Right hindlimb (tissue), 1 donor: Measurements from ENCODE around the gene PFDN4.

Experiments used
- DNase-seq: peaks from one replicate; pipeline ENCODE4 v3.0.0-alpha.2; 2018

The PFDN4 gene

DNA sequence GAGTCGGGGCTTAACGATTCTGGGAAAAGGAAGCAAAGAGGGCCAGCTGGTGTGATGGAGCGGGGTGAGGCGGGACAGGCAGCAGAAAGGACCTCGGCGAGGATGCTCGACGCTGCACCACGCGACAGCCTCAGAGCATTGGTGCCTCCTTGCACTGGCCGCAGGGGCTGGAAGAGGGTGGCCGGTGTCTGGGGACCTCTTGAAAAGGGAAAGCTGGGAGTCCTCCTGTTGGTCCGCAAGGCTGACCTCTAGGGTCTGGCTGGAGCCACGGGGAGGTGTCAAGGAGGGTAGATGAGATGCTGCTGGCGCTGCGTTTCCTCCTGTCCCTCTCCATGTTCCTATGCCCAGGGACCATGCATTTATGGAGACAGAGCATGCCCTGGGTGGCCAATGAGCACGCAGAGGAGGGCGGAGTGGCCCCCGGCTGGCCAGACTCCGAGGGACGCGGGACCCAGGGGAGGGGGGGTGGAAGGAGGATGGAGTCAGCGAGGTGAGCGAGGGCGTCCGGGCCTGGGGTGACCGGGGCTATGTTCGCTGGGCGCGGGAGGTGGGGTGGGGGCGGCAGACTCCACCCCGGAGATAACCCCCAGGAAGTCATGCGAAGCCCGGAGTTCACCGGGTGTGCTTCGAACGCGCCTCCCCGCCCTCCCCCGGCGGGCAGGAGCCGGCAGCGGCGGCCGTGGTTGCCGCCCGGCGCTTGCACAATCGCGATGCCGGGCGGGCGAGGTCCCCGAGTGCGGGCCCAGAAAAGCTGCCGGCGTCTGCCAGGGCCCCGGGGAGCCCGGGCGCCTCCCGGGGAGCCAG lies 34.0 kb upstream of the PFDN4 start, which contains the start of gene CYP24A1:
CYP24A1 (minus strand) TSS at position 334 of the 804 bp plus-strand sequence. CDS start 407 bp downstream, outside the sequence.
- no peak for DNase-seq

DNA sequence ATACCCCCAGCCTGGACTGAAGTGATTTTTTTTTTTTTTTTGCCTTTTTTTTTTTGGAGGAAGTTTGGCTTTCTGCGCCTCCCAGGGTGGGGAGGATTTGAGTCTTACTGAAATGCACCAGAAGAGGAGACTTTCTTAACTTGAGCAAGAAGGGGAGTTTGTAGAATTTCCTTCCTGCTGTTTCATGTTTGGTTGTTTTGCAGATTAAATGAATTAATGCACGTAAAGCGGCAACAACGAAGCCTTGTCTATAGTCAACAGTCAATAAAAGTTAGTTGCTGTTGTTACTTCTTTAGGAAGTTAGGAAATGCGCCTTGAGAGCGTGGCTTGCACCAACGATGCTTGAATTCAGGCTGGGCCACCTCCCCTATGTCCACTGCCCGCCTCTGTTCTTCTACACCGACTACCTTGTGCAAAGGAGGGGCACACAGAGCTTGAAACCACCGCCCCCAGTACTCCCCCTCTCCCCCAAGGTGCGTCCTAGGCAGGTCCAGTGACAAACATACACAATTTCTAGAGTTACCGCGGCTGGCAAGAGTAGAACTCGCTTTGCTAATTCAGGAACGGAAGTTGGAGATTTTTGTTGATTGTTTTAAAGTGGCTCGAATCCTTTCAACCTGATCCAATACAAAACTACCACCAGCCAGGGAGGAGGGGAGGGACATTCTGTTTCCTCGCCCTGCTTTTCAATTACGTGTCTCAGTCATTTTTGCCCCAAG lies 33.3 kb upstream of the PFDN4 start:
- DNase-seq: no peak

DNA sequence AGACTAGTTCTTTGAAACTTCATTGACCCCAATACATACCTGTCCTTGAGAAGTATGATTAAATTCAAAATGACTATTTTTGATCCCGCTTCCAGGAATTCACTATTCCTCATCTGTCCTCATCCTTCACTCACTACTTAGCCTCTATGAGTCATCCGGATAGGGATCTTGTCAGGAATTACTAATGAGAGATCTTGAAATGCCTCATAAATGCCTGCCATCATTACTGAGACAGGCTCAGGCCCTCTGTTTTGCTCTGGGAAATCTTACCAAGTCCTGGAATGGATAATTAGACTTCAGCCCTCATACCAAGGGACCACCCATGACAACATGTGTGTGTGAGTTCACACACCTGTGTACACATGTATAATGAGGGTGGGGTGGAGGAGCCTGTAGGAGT lies 31.3 kb upstream of the PFDN4 start:
- DNase-seq: no peak

DNA sequence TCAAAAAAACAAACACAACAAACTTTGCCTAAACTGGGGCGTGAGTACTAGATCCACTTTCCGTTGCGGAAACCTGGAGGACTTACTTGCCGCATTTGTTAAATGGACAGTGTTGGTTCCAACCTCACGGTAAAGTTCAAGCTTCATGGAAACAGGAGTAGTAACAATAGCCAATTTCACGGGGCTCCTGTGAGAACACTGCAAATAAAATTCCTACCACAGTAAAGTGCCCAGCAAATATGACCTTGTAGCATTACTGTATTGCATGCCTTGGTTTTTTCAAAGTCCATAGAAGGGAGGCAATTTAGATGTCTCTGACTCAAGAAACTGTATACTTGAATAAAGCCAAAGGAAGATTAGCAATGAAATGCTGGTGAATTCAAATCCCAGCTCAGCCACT lies 30.5 kb upstream of the PFDN4 start:
- no peak for DNase-seq

DNA sequence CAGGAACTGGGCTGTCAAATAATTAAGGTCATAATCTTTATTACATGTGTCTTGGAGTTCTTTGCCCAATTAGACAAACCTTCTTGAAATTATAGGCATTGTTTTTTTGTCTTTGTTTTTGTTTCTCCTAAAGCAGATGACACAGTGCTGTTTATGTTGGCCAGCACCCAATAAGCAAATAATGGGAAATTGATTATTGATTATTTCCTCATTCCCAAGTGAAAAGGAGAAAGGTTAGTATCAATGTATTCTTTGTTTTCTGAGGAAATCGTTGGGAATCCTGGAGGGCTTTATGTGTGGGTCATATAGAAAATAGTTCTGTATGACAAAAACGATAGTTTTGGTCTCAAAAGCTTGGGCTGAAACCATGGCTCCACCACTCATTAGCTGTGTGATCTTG lies 29.6 kb upstream of the PFDN4 start:
- DNase-seq: no peak

DNA sequence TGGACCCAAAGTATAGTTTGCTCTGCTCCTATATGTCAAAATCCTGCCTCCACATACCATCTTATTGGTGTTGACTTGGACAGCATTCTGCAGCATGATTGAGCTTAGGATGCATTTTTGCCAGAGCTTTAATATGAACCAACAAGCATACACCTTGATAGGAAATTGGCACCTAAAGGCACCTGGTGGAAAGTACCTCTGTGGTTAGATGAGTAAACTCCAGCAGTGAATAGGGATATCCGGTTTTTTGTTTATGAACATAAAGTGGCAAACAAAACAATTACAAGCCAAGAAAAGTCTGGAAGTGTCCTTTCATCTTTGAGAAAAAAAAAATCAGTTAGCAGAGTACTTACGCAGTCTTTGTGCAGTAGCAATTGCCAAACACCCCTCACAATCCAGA lies 27.9 kb upstream of the PFDN4 start:
- no peak for DNase-seq

DNA sequence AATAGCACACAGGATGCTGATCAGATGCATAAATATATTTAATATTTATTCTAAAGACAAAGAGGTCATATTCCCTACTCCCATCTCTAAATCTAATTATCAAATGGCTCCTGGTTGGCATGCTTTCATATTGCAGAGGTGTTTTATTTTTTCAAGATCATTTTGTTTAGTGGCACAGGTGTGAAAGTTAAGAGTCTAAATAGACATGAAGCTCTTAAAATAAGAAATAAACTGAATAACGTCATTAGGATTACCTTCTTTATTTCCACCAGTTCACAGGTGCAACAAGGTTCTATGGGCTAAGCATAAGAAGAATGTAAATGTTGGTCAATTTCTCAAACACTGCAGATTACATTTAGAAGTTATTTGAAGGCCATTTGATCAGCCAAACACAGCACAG lies 27.0 kb upstream of the PFDN4 start:
- no peak for DNase-seq

DNA sequence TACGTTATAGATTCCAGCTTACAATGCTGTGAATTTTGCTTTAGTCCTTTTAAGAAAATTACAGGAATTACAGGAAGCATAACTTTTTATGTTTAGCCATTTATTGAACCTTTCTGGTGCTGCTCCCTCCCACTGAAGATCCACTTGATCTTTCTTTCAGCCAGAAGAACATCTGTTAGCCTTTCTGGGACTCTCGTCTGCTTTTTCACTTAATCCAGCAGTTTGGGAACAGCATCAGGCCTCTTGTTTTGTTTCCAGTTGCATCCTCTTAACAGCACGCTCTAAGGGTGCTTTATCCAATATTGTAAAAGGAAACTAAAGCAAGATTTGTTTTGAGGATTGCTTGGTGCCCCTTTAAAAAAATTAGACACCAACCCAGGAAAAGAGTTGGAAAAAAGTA lies 23.8 kb upstream of the PFDN4 start:
- DNase-seq: no peak

DNA sequence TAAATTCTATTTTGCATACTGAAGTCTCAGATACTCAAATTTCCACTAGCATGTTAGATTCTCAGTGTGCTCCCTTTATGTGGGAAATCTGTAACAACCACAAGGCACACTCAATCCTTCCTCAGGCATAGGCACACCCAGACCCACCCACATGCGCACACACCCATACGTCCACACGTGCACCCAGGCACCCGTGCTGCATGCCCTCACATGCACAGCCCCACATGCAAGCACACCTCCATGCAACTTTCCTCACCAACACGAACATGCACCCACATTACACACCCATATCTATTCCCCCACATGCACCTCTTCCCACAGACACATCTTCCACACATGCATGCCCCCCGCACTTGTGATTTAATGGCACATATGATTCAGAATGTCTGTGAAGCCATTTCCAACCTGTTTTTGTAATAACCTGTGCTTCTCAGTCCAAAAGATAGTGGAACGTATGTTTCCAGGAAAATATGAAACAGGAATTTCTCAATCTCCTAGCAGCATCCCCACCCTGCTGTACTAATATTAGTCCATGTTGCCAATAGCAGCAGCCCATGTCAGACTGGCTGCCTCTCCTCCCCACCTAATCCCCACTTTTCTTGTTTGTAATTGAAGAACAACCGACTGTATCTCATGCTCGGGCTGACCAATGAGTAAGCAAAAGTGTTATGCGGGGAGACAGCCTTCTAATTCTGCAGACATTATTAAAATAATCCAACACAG lies 22.8 kb upstream of the PFDN4 start:
- DNase-seq: no peak

DNA sequence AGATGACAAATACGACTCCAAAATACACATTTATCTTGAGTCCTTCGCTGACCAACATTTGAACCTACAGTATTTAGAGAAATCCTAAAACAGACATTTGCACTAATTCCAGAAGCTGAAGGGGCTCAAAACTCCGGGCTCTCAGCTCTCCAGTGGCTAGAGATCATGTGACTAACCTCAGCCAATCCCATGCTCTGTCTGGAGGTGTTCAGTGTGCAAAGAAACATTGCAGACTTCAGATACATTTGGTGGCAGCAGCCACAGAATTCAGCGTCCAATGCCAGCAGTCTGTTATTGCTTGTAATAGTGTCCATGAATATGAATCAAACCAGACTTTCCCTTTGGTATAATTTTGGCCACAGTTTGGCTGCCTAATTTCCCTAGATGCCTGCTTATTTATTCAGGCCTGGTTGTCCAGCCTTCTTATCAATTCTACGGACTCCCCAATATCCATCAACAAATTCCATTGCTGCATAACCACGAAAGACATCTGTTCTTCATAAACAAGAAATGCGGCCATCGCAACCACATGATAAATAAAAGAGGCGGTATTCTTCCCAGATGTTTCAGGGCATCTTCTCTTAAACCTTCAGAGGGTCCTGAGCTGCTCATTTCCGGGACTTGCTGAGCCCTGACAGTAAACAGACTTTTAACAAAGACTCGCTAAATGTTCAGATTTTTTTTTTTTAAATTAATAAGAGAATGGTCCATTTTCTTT lies 19.6 kb upstream of the PFDN4 start:
- no peak for DNase-seq

DNA sequence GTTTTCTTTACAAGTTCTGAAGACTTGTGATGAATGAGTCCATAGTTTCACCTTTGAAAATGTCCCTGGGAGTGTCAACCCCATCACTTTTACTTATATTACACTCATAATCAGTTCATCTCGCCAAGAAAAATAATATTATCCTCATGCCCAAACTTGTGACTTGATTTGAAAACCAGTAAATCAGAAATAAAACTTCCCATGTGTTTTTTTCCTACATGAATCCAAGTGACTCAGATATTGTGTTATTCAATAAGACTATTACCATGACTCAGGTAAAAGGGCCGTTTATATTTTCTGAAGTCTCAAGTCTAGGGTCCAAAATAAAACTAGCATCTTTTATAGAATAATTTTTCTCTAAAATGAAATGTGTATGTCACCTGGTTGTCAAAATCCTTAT lies 18.3 kb upstream of the PFDN4 start:
- no peak for DNase-seq

DNA sequence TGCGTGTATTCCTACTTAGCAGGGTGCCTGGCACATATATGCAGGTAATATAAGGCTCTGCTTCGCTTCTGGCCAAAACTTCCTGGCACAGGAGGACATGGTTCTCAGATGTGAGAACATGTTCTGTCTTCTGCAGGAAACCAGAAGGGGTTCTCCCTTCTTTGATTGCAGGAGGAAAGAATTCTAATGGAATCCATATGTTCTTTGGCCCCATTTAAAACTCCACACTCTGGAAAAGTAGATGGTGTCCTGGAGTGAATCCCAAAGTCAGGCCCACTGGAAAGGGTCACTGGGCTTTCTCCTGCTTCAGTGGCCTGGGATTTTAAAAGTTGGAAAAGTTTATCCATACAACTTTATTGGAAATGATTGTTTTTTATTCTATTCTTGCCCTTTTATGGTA lies 17.7 kb upstream of the PFDN4 start:
- DNase-seq: no peak

DNA sequence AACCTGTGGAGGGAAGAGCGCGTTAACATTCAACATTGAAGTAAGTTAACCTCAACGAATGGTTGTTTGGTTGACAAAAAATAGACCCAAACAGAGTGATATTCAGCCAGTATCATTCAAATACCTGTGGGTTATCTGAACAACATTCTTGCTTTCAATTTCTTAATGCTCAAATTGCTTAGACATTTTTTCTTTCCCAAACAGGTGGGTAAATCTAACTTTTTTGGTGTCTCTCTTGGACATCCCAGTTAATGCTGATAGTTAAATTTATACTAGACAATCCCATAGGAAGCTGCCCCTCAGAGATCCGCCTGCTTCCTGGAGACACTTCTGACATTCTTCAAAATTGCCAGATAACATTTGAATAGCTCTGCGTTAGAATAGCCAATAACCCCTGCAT lies 14.1 kb upstream of the PFDN4 start:
- DNase-seq: no peak

DNA sequence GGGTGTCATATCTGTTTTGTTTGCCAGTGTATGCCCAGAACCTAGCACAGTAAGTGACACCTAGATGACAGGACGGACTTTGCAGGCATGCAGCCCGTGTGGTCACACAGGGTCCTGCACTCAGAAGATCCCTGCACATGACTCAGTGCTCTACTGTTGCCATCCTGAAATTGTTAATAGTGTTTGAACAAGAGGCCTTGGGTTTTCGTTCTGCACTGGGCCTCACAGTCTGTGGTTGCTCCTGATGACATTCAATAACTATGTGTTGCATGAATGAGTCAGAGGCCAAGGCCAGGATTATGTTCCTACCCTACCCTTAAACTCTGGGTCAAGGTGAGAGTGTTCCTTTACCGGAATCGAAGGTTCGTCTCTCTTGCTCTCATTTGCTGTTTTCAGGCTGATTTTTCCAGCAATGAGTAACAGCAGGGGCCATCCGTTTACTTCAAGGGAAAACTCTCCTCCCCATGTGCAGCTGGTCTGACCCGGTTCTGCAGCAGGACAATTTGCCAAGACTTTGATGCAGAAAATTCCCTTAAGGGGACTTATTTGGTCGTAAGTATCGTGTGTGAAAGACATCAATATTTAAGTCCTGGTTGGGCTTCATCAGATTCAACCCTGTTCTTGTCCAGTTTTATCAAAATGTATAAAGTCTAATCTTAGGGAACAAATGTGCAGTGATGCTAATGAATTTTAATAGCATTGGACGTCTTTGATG lies 13.0 kb upstream of the PFDN4 start:
- DNase-seq: peak; percentile 63

DNA sequence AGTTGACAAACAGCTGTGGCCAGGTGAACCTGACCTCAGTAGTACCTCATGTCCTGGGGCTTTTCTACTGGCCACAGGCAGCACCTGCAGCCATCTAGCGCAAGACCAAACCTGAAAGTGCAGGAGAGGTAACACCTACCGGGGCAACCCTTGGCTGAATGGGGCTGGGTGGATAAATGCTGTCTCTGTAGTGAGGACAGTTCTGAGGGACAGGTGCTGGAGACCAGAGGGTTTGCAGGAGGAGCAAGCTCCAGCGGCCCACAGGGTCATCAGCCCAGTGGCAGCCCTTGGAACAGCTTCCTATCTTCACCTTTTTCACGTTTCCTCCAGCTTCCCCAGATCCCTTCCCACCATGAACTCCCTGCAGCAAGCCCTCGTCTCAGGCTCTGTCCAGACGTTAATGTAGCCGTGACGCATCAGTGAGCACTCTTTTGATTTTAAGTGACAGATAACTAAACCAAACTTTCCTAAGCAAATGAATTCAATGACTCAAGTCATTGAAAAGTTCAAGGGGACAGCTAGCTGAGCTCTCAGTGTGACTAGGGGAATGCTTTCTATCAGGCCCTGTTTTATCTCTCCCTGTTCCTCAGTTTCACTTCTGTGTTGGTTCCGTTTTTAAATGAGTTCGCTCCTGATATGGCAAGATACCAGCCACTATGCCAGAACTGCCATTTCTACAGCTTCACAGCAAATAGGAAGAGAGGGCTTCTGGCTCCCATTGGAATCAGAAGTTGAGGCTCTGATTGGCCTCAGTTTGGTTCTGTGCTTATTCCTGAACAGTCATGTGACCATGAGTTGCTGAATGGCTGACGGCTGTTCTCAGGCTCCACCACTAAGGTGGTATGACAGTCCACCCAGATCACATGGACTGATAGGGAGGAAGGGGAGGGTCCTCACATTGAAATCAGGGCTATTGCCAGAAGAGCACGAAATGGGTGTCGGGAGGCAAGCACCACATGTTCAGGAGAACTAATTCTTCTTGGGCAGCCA lies 12.1 kb upstream of the PFDN4 start:
- no peak for DNase-seq

DNA sequence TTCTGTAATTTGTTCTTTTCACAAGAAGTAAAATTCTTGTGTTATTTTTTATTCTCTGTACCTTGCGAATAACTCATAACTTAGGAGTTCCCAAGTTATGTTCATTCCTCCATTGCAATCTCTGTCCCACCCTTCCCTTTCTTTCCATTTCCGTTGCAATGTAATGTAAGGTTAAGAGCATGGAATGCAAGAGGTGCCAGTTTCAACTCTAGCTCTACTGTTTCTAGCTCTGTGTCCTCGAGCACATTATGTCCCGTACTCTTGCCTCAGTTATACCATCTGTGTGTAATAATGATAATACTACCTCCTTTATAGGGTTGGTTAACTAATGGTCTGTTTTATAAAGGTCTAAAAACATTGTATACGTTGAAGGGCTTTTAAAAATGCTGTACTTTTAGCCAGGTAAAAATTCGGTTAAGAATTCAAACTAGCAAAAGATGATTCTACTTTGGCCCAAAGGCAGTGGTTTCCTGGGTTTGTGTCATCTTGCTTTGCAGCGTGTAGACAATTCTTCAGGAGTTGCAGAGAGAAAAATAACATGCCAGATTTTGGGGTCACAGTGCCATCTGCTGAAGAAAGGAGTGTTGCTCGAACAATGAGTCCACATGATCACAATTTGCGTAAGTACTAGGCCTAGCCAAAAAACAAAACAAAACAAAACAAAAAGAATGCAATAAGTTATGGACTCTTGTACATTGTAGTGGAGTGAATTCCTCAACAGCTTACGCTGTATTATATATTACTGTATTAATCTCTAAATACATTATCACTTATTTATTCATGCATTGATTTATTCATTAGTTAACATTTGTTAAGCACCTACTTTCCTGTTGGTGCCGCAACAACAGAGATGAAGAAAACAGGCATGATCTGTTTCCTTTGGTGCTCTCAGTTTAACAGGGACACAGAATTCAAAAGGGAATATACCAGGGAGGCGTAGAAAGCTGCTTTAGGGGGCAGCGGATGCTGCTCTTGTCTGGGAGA lies 10.0 kb upstream of the PFDN4 start:
- DNase-seq: no peak

DNA sequence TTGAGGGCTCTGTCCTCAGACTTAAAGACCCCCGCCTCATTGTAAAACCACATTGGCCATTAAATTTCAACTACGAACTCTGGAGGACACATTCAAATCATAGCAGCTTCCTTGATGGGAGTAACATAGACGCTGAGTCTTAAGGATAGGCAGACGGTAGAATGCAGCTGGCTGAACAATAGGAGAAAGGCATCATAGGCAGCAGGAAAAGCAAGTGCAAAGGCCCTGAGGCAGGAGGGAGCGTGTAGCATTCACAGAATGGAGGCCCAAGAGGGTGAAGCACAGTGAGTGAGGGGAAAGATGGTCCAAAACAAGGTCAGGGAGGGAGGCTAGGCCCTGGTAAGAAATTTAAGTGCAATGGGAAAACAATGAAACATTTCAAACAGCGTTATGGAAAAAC lies 8.6 kb upstream of the PFDN4 start:
- DNase-seq: no peak

DNA sequence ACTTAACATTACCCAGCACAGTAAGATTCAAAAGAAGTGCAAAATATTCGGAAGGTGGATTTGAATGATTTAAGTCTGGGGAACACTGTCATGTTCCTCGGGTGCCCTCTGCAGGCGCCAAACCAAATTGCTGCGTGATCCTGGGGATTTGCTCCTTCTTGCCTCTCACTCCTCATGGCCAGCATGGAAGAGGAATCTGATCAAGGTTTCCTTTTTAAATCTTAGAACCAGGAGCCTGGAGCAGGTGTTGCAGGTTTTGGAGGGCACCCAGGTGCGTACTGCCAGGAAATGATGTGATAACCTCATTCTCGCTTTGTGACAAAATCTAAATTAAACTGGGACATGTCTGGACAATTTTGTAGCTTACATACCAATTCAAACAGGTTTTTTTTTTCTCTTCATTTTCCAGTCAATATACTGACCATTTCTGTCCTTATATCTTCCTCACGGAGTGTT lies 8.1 kb upstream of the PFDN4 start:
- peak; percentile 84 for DNase-seq

DNA sequence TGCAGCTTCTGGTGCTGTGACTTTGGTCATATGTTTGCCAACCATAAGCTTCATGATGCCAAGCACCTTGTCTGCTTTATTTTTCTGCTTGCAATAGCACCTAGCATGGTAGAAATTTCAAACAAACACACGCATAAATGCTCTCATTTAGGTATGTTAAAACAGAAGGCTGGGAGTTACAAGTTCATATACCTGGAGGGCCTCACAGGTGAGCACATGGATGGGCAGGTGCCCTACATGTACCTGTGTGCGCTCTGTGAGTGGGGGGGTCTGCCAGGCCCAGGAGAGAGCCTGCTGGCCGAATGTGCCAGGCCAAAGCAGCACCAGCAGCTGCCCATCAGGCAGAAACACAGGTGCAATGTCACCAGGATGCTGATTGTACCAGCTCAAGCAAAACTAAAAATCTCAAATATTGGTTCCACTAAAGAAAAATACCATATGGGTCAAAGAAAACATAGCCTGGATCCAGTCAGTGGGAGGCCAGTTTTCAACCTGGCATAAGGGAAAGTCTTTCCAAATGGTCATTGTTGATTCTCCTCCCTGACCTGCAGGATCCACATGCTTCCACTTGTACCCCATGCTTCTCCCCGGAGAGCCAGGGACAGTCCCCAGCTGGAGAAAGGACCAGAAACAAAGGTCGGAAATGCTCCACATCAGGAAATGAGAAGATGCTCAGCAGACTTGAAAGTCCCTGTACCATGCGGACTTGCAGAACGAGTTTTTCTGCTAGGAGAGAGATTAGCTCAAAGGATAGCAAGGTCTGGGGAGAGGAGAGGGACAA lies 7.2 kb upstream of the PFDN4 start:
- DNase-seq: no peak
